HG03139 (cell line): ENCODE results near the gene SEC61G.

Experiments
- ATAC-seq: cut with Tn5 transposase; IDR thresholded peaks from one replicate; pipeline ENCODE4 v1.9.1; 2021; ENCODE audit not compliant: unreplicated experiment

SEC61G gene

GRCh38 chr7:54769203-54769602 is 10.2 kb upstream of the SEC61G start:
- ATAC-seq: no peak

GRCh38 chr7:54764861-54765260 is 5.8 kb upstream of the SEC61G start:
- ATAC-seq: no peak

- ATAC-seq: no peak
Observed at GRCh38 chr7:54757711-54758110, 1.3 kb downstream of the SEC61G start.

- ATAC-seq: no peak
Observed at GRCh38 chr7:54749200-54749599, 9.8 kb downstream of the SEC61G start.

GRCh38 chr7:54747234-54747633 is 11.8 kb downstream of the SEC61G start:
- no peak for ATAC-seq

GRCh38 chr7:54743580-54743979 is 15.4 kb downstream of the SEC61G start:
- ATAC-seq: no peak

- no peak for ATAC-seq
Observed at GRCh38 chr7:54738737-54739136, 20.3 kb downstream of the SEC61G start.

- no peak for ATAC-seq
Observed at GRCh38 chr7:54729107-54729506, 29.9 kb downstream of the SEC61G start.

- ATAC-seq: no peak
Observed at GRCh38 chr7:54728411-54728810, 30.6 kb downstream of the SEC61G start.

GRCh38 chr7:54725255-54725654 is 33.8 kb downstream of the SEC61G start:
- ATAC-seq: no peak

- ATAC-seq: no peak
Observed at GRCh38 chr7:54722502-54722901, 36.5 kb downstream of the SEC61G start.

GRCh38 chr7:54722026-54722425 is 37.0 kb downstream of the SEC61G start:
- ATAC-seq: no peak

- no peak for ATAC-seq
Observed at GRCh38 chr7:54719974-54720373, 39.0 kb downstream of the SEC61G start.

GRCh38 chr7:54719425-54719824 is 39.6 kb downstream of the SEC61G start:
- ATAC-seq: no peak

GRCh38 chr7:54712820-54713219 is 46.2 kb downstream of the SEC61G start:
- ATAC-seq: no peak

- ATAC-seq: no peak
Observed at GRCh38 chr7:54711900-54712595, 47.0 kb downstream of the SEC61G start.

GRCh38 chr7:54709283-54709682 is 49.7 kb downstream of the SEC61G start:
- no peak for ATAC-seq

- ATAC-seq: no peak
Observed at GRCh38 chr7:54705436-54705835, 53.6 kb downstream of the SEC61G start.

GRCh38 chr7:54704851-54705250 is 54.2 kb downstream of the SEC61G start:
- ATAC-seq: no peak
